HG03039 (cell line): ENCODE measurements around the gene PCDHGA6.
"Not testable (repeated sequence)": the region's sequence is repeated elsewhere in the genome, so short reads cannot be mapped to it uniquely, and the experiment has no call there.

ENCODE experiments used
- ATAC-seq: cut with Tn5 transposase; IDR thresholded peaks from one replicate; pipeline ENCODE4 v1.9.1; 2021; ENCODE audit warnings: mild to moderate bottlenecking, moderate library complexity; ENCODE audit not compliant: unreplicated experiment

The PCDHGA6 gene

GRCh38 chr5:141373673-141374317, at the start of gene PCDHGA6:
Gene PCDHGA6, plus strand, starts transcription at chr5:141373891. Its CDS starts 193 bp downstream, at chr5:141374084.
- ATAC-seq, result no peak

- ATAC-seq, result peak; percentile 88
Measured at GRCh38 chr5:141326088-141326854, 47.4 kb upstream of the PCDHGA6 start.

GRCh38 chr5:141328231-141328630, 45.5 kb upstream of the PCDHGA6 start:
- ATAC-seq, result no peak

GRCh38 chr5:141330299-141331080, 43.2 kb upstream of the PCDHGA6 start, which contains the start of gene PCDHGA1:
Gene PCDHGA1, plus strand, starts transcription at chr5:141330514.
- no peak for ATAC-seq

GRCh38 chr5:141332571-141332970, 41.1 kb upstream of the PCDHGA6 start:
- ATAC-seq, result not testable (repeated sequence)

- ATAC-seq, result no peak
Measured at GRCh38 chr5:141338538-141339306, 35.0 kb upstream of the PCDHGA6 start, which contains the start of gene PCDHGA2. Gene PCDHGA2, plus strand, starts transcription at chr5:141338760.

- not testable (repeated sequence) for ATAC-seq
Measured at GRCh38 chr5:141340781-141341354, 32.8 kb upstream of the PCDHGA6 start.

- ATAC-seq, result no peak
Measured at GRCh38 chr5:141342773-141343172, 30.9 kb upstream of the PCDHGA6 start.

- ATAC-seq, result no peak
Measured at GRCh38 chr5:141343242-141343952, 30.3 kb upstream of the PCDHGA6 start, which contains the start of gene PCDHGA3. Gene PCDHGA3, plus strand, starts transcription at chr5:141343829. Its CDS starts 205 bp downstream, at chr5:141344034.

GRCh38 chr5:141343953-141344463, 29.7 kb upstream of the PCDHGA6 start:
- no peak for ATAC-seq

- no peak for ATAC-seq
Measured at GRCh38 chr5:141345327-141345726, 28.4 kb upstream of the PCDHGA6 start.

- not testable (repeated sequence) for ATAC-seq
Measured at GRCh38 chr5:141346017-141346416, 27.7 kb upstream of the PCDHGA6 start.

GRCh38 chr5:141349917-141350619, 23.6 kb upstream of the PCDHGA6 start, which contains the start of gene PCDHGB1:
Gene PCDHGB1, plus strand, starts transcription at chr5:141350099. Its CDS starts 162 bp downstream, at chr5:141350261.
- ATAC-seq, result no peak

- ATAC-seq, result no peak
Measured at GRCh38 chr5:141351591-141351990, 22.1 kb upstream of the PCDHGA6 start.

- ATAC-seq, result no peak
Measured at GRCh38 chr5:141354900-141355469, 18.7 kb upstream of the PCDHGA6 start, which contains the start of gene PCDHGA4. Gene PCDHGA4, plus strand, starts transcription at chr5:141355021. Its CDS starts 87 bp downstream, at chr5:141355108.

- no peak for ATAC-seq
Measured at GRCh38 chr5:141355641-141356040, 18.1 kb upstream of the PCDHGA6 start.

GRCh38 chr5:141356133-141356532, 17.6 kb upstream of the PCDHGA6 start:
- no peak for ATAC-seq

GRCh38 chr5:141356950-141357349, 16.7 kb upstream of the PCDHGA6 start:
- no peak for ATAC-seq
